HCT116 (cell line): Measurements from ENCODE around the gene CDH13.

ENCODE experiments used
- SIN3A ChIP-seq: IDR thresholded peaks from 2 replicates; pipeline ENCODE4 v1.6.1; 2012; ENCODE audit warnings: low read depth
- TF ChIP-seq, protein P1 (sequence below), 3 experiments: fragments of 200-600 bp in 1 of 3; sonication (generic) in 1 of 3; IDR thresholded peaks in 2 of 3; conservative IDR thresholded peaks in 1 of 3; 2 replicates each; pipeline ENCODE4 v1.5.1; 2012 to 2017; ENCODE audit warnings: low read depth in 2 of 3, low read length in 2 of 3, antibody characterized with exemption in 1 of 3, borderline replicate concordance in 1 of 3, control low read depth in 1 of 3, mild to moderate bottlenecking in 1 of 3, mixed read lengths in 1 of 3, mixed run types in 1 of 3, moderate library complexity in 1 of 3; ENCODE audit not compliant: insufficient read depth in 1 of 3

DNA sequence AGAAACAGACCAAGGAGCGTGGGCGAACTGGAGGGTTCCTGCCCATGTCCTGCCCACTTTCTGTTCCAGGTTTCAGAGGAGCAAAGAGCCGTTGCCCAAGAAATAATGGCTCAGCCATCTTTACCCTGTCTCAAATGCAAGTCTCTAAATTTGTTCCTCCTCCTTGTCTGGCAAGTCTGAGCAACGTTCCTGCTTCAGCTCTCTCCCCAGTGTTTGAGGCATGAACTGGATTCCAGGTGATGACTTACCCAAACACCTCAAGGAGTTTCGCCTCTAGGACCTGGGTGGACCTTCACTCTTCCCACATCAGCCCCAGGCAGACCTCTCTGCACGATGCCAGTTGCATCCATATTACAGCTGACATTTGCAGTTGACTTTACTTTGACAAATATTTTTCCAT, 659.2 kb downstream of the CDH13 start:
- no peak for TF ChIP-seq SIN3A
- TF ChIP-seq, protein P1, sequence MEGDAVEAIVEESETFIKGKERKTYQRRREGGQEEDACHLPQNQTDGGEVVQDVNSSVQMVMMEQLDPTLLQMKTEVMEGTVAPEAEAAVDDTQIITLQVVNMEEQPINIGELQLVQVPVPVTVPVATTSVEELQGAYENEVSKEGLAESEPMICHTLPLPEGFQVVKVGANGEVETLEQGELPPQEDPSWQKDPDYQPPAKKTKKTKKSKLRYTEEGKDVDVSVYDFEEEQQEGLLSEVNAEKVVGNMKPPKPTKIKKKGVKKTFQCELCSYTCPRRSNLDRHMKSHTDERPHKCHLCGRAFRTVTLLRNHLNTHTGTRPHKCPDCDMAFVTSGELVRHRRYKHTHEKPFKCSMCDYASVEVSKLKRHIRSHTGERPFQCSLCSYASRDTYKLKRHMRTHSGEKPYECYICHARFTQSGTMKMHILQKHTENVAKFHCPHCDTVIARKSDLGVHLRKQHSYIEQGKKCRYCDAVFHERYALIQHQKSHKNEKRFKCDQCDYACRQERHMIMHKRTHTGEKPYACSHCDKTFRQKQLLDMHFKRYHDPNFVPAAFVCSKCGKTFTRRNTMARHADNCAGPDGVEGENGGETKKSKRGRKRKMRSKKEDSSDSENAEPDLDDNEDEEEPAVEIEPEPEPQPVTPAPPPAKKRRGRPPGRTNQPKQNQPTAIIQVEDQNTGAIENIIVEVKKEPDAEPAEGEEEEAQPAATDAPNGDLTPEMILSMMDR (IDR thresholded peaks at IDR 0.05 in 2 of 3, conservative IDR thresholded peaks at IDR 0.05 in 1 of 3; ENCODE audit: borderline replicate concordance in 1 of 3, insufficient read depth in 1 of 3, low read depth in 2 of 3, low read length in 2 of 3) = no peak
